GM12865 (cell line): ENCODE results near the gene THAP3.

Experiments used
- DNase-seq: peaks from one replicate; pipeline ENCODE4 v3.0.0; 2010; ENCODE audit warnings: low read depth
- H3K4me3 ChIP-seq: 2 replicates; pipeline ENCODE4 v1.5.1; 2011; ENCODE audit warnings: mild to moderate bottlenecking, low read depth, low read length, control low read depth
- CTCF ChIP-seq: IDR thresholded peaks from 2 replicates; pipeline ENCODE4 v1.5.1; 2011; ENCODE audit warnings: low read length, control low read depth, low read depth, inconsistent platforms; ENCODE audit not compliant: insufficient read depth; ENCODE audit errors: missing control alignments

The THAP3 gene

GRCh38 chr1:6580593-6581409 lies 43.9 kb upstream of the THAP3 start:
- no peak for DNase-seq
- no peak for TF ChIP-seq CTCF
- peak overlapping the region; percentile 83 for H3K4me3 ChIP-seq

- DNase-seq = peak; percentile 39
- no peak for TF ChIP-seq CTCF
- peak overlapping the region; percentile 8 for H3K4me3 ChIP-seq
These were observed 42.9 kb upstream of the THAP3 start for GRCh38 chr1:6581561-6582305.

DNA sequence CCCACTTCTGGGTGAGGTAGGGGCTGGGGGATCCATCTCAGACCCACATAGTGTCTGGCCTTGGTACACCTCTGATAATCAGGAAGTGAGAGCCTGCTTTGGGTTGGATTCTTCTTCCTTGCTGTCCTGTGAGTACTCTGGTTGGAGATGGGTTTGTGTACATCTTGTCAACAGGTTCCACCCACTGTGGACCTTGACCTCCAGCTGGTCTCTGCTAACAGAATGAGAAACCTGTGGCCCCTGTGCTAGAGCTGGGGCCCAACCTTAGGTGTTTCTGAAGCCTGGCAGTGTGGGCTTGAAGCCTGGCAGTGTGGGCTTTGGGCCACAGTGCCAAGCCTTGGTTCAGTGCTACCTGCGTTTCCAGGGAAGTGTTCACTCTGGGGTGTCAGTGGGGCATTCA lies 42.3 kb upstream of the THAP3 start:
- no peak overlapping the region for H3K4me3 ChIP-seq
- DNase-seq = no peak
- no peak for TF ChIP-seq CTCF

DNA sequence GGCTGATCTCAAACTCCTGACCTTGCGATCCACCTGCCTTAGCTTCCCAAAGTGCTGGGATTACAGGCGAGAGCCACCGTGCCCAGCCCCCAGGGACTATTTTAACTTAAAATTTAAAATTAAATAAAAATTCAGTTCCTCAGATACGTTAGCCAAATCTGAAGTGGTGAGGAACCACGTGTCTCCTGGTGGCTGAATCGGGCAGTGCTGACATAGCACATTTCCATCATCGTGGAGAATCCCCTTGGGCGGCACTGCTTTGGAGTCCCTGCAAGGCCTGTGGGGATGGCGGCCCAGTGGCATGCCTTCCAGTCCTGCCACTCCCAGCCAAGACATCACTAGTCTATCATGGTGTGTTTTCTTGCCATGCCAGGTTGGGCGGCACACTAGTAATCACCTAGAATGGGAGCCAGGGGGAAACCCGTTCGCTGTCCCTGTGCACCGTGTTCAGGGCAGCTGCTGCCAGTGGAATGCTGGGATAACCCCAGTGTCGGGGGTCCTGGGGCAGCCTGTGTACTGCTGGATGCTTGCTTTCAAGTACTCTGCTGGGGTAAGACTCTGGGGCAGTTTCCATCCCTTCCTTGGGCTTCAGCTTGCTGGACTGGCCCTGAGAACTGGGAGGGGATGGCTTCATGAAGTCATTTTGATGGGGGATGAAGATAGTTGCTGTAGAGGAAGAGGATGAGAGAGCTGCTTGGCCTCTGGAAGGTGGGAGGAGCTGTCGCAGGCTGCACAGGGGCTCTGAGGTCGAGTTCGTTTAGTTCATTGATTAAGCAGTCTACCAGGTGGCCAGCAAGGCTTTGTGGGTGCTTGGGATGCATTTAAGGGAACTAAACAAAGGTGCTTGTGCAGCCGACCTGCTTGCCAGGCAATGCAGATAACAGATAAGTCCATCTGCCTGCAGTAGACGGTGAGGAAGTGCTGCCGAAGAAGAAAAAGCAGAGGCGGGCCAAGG lies 40.3 kb upstream of the THAP3 start:
- DNase-seq = no peak
- TF ChIP-seq CTCF = no peak
- H3K4me3 ChIP-seq = no peak overlapping the region

DNA sequence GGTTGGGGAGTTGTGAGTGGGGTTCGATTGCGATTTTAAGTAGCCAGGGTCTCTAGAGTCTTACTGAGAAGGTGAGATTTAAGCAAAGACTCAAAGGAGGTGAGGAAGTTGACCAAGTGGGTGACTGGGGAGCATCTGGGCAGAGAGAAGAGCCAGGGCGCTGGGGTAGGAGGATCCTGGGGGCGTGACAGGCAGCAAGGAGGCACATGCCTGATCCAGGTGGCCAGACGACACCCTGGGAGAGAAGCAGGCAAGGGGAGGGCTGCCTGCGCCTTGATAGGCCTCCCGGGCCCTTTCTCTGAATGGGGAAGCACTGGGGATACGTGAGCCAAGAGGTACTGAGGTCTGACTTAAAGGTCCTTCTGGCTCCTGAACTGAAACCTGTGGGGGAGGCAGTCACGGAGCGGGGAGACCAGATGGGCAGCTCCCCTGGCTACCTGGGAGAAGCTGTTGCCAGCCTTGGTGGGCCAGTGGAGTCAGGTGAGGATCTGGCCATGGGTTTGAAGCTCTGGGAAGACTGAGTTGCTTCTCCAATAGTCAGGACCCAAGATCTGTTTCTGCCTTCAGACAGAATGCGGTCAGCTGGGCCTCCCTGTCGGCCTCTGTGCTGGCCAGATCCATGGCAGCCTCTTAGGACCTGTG lies 39.5 kb upstream of the THAP3 start:
- no peak for DNase-seq
- no peak for TF ChIP-seq CTCF
- no peak overlapping the region for H3K4me3 ChIP-seq

DNA sequence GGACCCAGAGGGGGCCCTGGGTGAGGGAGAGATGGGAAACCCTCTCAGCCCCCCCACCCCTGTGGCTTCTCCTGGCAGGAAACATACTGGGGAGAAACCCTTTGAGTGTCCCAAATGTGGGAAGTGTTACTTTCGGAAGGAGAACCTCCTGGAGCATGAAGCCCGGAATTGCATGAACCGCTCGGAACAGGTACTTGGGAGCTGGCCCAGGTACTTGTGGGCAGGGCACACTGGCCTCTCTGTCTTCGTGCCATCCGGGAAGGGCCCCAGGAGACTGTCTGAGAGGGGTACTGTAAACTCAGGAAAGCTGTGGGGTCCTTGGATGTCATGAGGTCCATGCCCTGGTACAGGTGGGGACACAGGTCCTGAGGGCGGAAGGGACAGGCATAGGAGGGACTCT lies 38.8 kb upstream of the THAP3 start:
- no peak for TF ChIP-seq CTCF
- no peak overlapping the region for H3K4me3 ChIP-seq
- DNase-seq = no peak
